ENCODE measurements around the gene PTPRA. TPM values are rescaled to one million over a fixed set of nuclear protein-coding genes. Genes with fewer than 3 reads are reported as not detected.

PTPRA gene
- total and polyA plus RNA-seq, 9 of the 15 experiments (the other 6 are each of a cell fraction or from before 2014, with no cell fraction given), result 3.4 to 80.5 (median 28.0) TPM

GRCh38 chr20:2946988-2947961 is 74.0 kb downstream of the PTPRA start (continued):
- TF ChIP-seq E2F6 (IDR thresholded peaks at IDR 0.05; ENCODE audit: borderline replicate concordance in 1 of 2, extremely low read depth in 1 of 2, insufficient read depth in 1 of 2, insufficient read length in 1 of 2, low read depth in 1 of 2, low read length in 1 of 2, poor library complexity in 1 of 2, severe bottlenecking in 1 of 2) (no peak), TFAM (CRISPR knock-in tag; conservative IDR thresholded peaks at IDR 0.05) (no peak), ZBTB12 (CRISPR knock-in tag; IDR thresholded peaks at IDR 0.05) (no peak), CTCFL (IDR thresholded peaks at IDR 0.05; ENCODE audit: borderline replicate concordance, insufficient read depth, low read depth, low read length, poor library complexity, severe bottlenecking) (no peak), ZC3H11A (IDR thresholded peaks at IDR 0.05; ENCODE audit: low read depth, low read length) (no peak), ILK (tag; IDR thresholded peaks at IDR 0.05; ENCODE audit: borderline replicate concordance, low read depth) (no peak), ZFP91 (CRISPR knock-in tag; IDR thresholded peaks at IDR 0.05) (no peak), ESRRA (IDR thresholded peaks at IDR 0.05; ENCODE audit: borderline replicate concordance, low read depth) (no peak), DIDO1 (tag; IDR thresholded peaks at IDR 0.05; ENCODE audit: low read depth) (no peak), PATZ1 (CRISPR knock-in tag; IDR thresholded peaks at IDR 0.05; ENCODE audit: borderline replicate concordance) (no peak), MXI1 (IDR thresholded peaks at IDR 0.05; ENCODE audit: low read depth, low read length) (no peak), KDM4B (IDR thresholded peaks at IDR 0.05; ENCODE audit: borderline replicate concordance in 2 of 2, low read depth in 1 of 2) (no peak), HNRNPLL (IDR thresholded peaks at IDR 0.05; ENCODE audit: low read depth, low read length, poor library complexity, severe bottlenecking) (no peak), KLF1 (tag; IDR thresholded peaks at IDR 0.05) (no peak), TAF9B (IDR thresholded peaks at IDR 0.05; ENCODE audit: partially characterized antibody) (no peak), HIVEP1 (CRISPR knock-in tag; IDR thresholded peaks at IDR 0.05) (no peak), CBFA2T2 (conservative IDR thresholded peaks at IDR 0.05) (no peak; the same call in 1 of the 2 replicates)

All from K562 (cell line).